Neural progenitor cell (in vitro differentiated cells): ENCODE results near the gene PHOX2A. TPM values are rescaled to one million over a fixed set of nuclear protein-coding genes. Genes with fewer than 3 reads are reported as not detected.

Source experiments
- DNase-seq: peaks from one replicate; pipeline ENCODE4 v3.0.0-alpha.2; 2016; ENCODE audit warnings: low spot score
- H2AFZ ChIP-seq: fragments of 200-600 bp; sonication (generic); replicated peaks from 2 replicates; pipeline ENCODE4 v1.6.1; 2016; ENCODE audit warnings: antibody characterized with exemption
- H3F3A ChIP-seq: fragments of 200-600 bp; sonication (generic); 2 replicates; pipeline ENCODE4 v1.6.1; 2016; ENCODE audit warnings: antibody characterized with exemption, low read depth
- H3K27ac ChIP-seq: fragments of 200-600 bp; sonication (generic); 2 replicates; pipeline ENCODE4 v1.5.1; 2016; ENCODE audit warnings: mild to moderate bottlenecking
- H3K27me3 ChIP-seq: fragments of 200-600 bp; sonication (generic); 2 replicates; pipeline ENCODE4 v1.6.1; 2016; ENCODE audit warnings: mild to moderate bottlenecking, moderate library complexity
- H3K36me3 ChIP-seq: fragments of 200-600 bp; sonication (generic); 2 replicates; pipeline ENCODE4 v1.5.1; 2016
- H3K4me1 ChIP-seq: fragments of 200-600 bp; sonication (generic); 2 replicates; pipeline ENCODE4 v1.6.1; 2016; ENCODE audit warnings: mixed run types
- H3K4me2 ChIP-seq: fragments of 200-600 bp; sonication (generic); 2 replicates; pipeline ENCODE4 v1.6.1; 2016
- H3K4me3 ChIP-seq: fragments of 200-600 bp; sonication (generic); 2 replicates; pipeline ENCODE4 v1.5.1; 2016
- H3K79me2 ChIP-seq: fragments of 200-600 bp; sonication (generic); 2 replicates; pipeline ENCODE4 v1.6.1; 2016; ENCODE audit warnings: low read depth
- H3K9ac ChIP-seq: fragments of 200-600 bp; sonication (generic); 2 replicates; pipeline ENCODE4 v1.6.1; 2016
- H3K9me3 ChIP-seq: fragments of 200-600 bp; sonication (generic); 2 replicates; pipeline ENCODE4 v1.5.1; 2016; ENCODE audit warnings: low read depth
- H4K20me1 ChIP-seq: fragments of 200-600 bp; sonication (generic); 2 replicates; pipeline ENCODE4 v1.6.1; 2016; ENCODE audit warnings: low read depth
- H3K27ac Mint-ChIP-seq: 3 replicates; pipeline ENCODE4 v1.8.0; 2021; ENCODE audit warnings: mixed read lengths
- H3K27me3 Mint-ChIP-seq: 2 replicates; pipeline ENCODE4 v1.8.0; 2022; ENCODE audit warnings: low read depth, mild to moderate bottlenecking, inconsistent platforms, moderate library complexity, mixed read lengths; ENCODE audit not compliant: insufficient read depth
- H3K36me3 Mint-ChIP-seq: 3 replicates; pipeline ENCODE4 v1.8.0; 2021; ENCODE audit warnings: mixed read lengths
- H3K4me1 Mint-ChIP-seq: 3 replicates; pipeline ENCODE4 v1.8.0; 2021; ENCODE audit warnings: mixed read lengths
- H3K4me3 Mint-ChIP-seq: 3 replicates; pipeline ENCODE4 v1.8.0; 2021; ENCODE audit warnings: mild to moderate bottlenecking, moderate library complexity, mixed read lengths
- H3K9me3 Mint-ChIP-seq: 3 replicates; pipeline ENCODE4 v1.8.0; 2020; ENCODE audit warnings: mixed read lengths
- CTCF ChIP-seq: fragments of 200-600 bp; sonication (generic); IDR thresholded peaks from 2 replicates; pipeline ENCODE4 v1.5.1; 2017; ENCODE audit warnings: antibody characterized with exemption, mild to moderate bottlenecking
- EZH2 ChIP-seq: fragments of 200-600 bp; sonication (generic); IDR thresholded peaks from 2 replicates; pipeline ENCODE4 v1.6.1; 2017; ENCODE audit warnings: antibody characterized with exemption, mild to moderate bottlenecking, moderate library complexity
- EZH2phosphoT487 ChIP-seq: fragments of 200-600 bp; sonication (generic); IDR thresholded peaks from 2 replicates; pipeline ENCODE4 v1.6.1; 2017; ENCODE audit warnings: antibody characterized with exemption
- total RNA-seq: library from RNA; depleted of rRNA; stranded (reverse); fragments of >200 nt; gene quantifications from 2 replicates; pipeline ENCODE4 v1.2.3, GENCODE V29; 2015; ENCODE audit warnings: low replicate concordance

Gene PHOX2A
- total RNA-seq, 1 donor from 2014 or later: not detected

- Mint-ChIP-seq H3K36me3 (peaks cover 21% of the 10 kb centered on the region), H3K27me3 (peaks cover 40% of the 10 kb centered on the region), H3K4me3 (peak overlapping the region; percentile 67), H3K4me1 (peaks cover 22% of the 10 kb centered on the region), H3K9me3 (peaks cover 15% of the 10 kb centered on the region), H3K27ac (no peak overlapping the region)
- H3K9me3 ChIP-seq: no peaks in the 10 kb centered on the region
- no peak overlapping the region for H3K9ac ChIP-seq
- no peaks in the 10 kb centered on the region for H3K79me2 ChIP-seq
- no peak for DNase-seq
- H3F3A ChIP-seq: peaks cover 33% of the 10 kb centered on the region
- H3K27ac ChIP-seq: no peak overlapping the region
- H4K20me1 ChIP-seq: peaks cover 25% of the 10 kb centered on the region
- H3K27me3 ChIP-seq: peaks cover 53% of the 10 kb centered on the region
- TF ChIP-seq EZH2: no peak
- TF ChIP-seq EZH2phosphoT487: no peak
- no peak for TF ChIP-seq CTCF
- H2AFZ ChIP-seq: no peak overlapping the region
- H3K4me1 ChIP-seq: peaks cover 27% of the 10 kb centered on the region
- no peak overlapping the region for H3K4me3 ChIP-seq
- H3K36me3 ChIP-seq: no peaks in the 10 kb centered on the region
- peak overlapping the region; percentile 72 for H3K4me2 ChIP-seq
These were observed 5.3 kb downstream of the PHOX2A start for GRCh38 chr11:72238492-72239312.

DNA sequence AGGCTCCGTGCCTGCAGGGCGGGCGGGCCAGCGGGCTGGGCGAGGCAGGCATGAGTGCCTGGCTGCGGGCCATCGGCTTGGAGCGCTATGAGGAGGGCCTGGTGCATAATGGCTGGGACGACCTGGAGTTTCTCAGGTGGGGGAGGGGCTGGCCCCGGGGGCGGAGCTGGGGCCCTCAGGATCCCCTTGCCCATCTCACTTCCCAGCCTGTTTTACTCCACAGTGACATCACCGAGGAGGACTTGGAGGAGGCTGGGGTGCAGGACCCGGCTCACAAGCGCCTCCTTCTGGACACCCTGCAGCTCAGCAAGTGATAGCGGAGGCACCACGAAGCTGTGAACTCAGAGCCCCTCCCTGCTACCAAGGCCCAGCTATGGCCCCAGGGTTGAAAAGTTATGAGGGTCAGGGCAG lies 5.9 kb downstream of the PHOX2A start:
- Histone ChIP-seq H3K36me3 (no peaks in the 10 kb centered on the region), H3K9ac (no peak overlapping the region), H3K27me3 (peaks cover 47% of the 10 kb centered on the region), H4K20me1 (peaks cover 25% of the 10 kb centered on the region), H3K4me3 (no peak overlapping the region), H3K4me2 (no peak overlapping the region), H3F3A (peaks cover 29% of the 10 kb centered on the region), H3K9me3 (no peaks in the 10 kb centered on the region), H3K4me1 (peaks cover 27% of the 10 kb centered on the region), H3K27ac (no peak overlapping the region), H3K79me2 (no peaks in the 10 kb centered on the region), H2AFZ (no peak overlapping the region)
- DNase-seq: peak; percentile 90
- Mint-ChIP-seq H3K4me3 (no peak overlapping the region), H3K9me3 (peaks cover 11% of the 10 kb centered on the region), H3K36me3 (peaks cover 21% of the 10 kb centered on the region), H3K27me3 (peaks cover 36% of the 10 kb centered on the region), H3K27ac (no peak overlapping the region), H3K4me1 (peaks cover 20% of the 10 kb centered on the region)
- TF ChIP-seq EZH2phosphoT487 (no peak), CTCF (peak; percentile 89)

DNA sequence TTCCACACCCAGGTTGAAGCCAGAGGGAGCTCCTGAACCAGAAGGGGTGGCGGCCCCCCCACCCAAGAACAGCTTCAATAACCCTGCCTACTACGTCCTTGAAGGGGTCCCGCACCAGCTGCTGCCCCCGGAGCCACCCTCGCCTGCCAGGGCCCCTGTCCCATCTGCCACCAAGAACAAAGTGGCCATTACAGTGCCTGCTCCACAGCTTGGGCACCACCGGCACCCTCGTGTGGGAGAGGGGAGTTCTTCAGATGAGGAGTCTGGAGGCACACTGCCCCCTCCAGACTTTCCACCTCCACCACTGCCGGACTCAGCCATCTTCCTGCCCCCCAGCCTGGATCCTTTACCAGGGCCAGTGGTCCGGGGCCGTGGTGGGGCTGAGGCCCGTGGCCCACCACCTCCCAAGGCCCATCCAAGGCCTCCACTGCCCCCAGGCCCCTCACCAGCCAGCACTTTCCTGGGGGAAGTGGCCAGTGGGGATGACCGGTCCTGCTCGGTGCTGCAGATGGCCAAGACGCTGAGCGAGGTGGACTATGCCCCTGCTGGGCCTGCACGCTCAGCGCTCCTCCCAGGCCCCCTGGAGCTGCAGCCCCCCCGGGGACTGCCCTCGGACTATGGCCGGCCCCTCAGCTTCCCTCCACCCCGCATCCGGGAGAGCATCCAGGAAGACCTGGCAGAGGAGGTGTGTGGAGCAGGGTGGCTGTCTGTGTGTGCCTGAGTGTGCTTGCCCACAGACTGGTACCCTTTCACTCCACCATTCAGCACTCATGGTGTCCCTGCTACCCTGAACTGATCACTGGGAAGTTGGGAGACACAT lies 6.7 kb downstream of the PHOX2A start:
- H3K27me3 Mint-ChIP-seq: peaks cover 29% of the 10 kb centered on the region
- TF ChIP-seq EZH2phosphoT487: no peak
- no peak for TF ChIP-seq EZH2
- TF ChIP-seq CTCF: no peak
- Histone ChIP-seq H4K20me1 (peaks cover 25% of the 10 kb centered on the region), H3K9me3 (no peaks in the 10 kb centered on the region), H3K9ac (no peak overlapping the region), H3K79me2 (no peaks in the 10 kb centered on the region), H3K4me3 (no peak overlapping the region), H3K27ac (no peak overlapping the region), H3K4me2 (no peak overlapping the region), H3F3A (peaks cover 29% of the 10 kb centered on the region), H3K4me1 (peaks cover 27% of the 10 kb centered on the region), H3K36me3 (no peaks in the 10 kb centered on the region), H3K27me3 (peaks cover 39% of the 10 kb centered on the region), H2AFZ (no peak overlapping the region)
- no peak for DNase-seq
- peaks cover 25% of the 10 kb centered on the region for H3K36me3 Mint-ChIP-seq
- H3K4me3 Mint-ChIP-seq: no peak overlapping the region
- peaks cover 20% of the 10 kb centered on the region for H3K4me1 Mint-ChIP-seq
- H3K9me3 Mint-ChIP-seq: peaks cover 6% of the 10 kb centered on the region
- H3K27ac Mint-ChIP-seq: no peak overlapping the region
